SH-SY5Y (cell line): ENCODE measurements around the gene ITPRIP.

Source experiments
- GATA2 ChIP-seq: IDR thresholded peaks from 2 replicates; pipeline ENCODE4 v1.6.1; 2011; ENCODE audit warnings: mild to moderate bottlenecking, low read depth, low read length
- GATA3 ChIP-seq: IDR thresholded peaks from 2 replicates; pipeline ENCODE4 v1.6.1; 2011; ENCODE audit warnings: low read depth, mild to moderate bottlenecking, low read length, moderate library complexity

DNA sequence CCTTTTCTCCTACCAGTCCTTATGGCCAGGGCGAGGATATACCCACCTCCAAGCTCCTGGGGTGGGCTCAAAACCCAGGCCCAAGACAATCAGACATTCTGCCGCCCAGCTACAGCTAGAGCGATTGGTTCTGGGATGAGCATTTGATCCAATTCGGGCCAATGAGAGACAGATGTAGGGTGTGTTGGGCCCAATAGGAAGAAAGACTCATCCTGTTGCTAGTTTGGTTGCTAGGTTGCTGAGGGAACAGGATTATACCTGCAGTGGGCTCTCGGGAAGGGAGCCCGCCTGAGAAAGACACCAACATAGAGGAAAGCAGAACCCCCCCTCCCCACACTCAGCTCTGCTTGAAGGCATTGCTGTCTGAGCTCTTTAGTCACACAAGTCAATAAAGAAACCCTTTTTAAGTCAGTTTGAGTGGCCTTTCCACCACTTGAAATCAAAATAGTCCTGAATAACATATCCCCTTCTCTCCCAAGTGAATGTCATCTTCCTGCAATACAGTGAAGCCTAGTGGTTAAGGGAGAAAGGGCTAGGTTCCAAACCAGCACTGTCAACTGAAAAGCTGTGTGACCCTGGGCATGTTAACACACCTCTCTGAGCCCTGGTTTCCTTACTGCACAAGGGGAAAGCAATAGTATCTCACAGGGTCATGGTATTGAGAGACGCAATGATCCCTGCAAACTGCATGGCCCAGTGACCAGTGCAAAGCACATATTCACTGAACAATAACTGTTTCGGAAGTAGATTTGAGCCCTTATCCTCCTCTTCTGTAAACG lies 21.8 kb downstream of the ITPRIP start:
- TF ChIP-seq GATA2: no peak
- TF ChIP-seq GATA3: no peak
